SK-N-SH treated with all-trans-retinoic acid at 6 μM for 48 hours (cell line): Measurements from ENCODE around the gene BRIX1.
A peak's percentile ranks its signal among the peaks of the same experiment; 100 is the strongest.

Source experiments
- ATAC-seq: fragments of 200-7000 bp; cut with Tn5 transposase; 3 replicates; pipeline ENCODE4 v1.9.1; 2020; ENCODE audit warnings: mild to moderate bottlenecking, moderate library complexity
- ARNTL ChIP-seq: fragments of 450-650 bp; formaldehyde crosslinking; IDR thresholded peaks from 2 replicates; pipeline ENCODE4 v1.5.0; 2020; ENCODE audit warnings: low read depth, mild to moderate bottlenecking, moderate library complexity, borderline replicate concordance
- BACH2 ChIP-seq: fragments of 250-450 bp; sonication (Bioruptor Pico); IDR thresholded peaks from 2 replicates; pipeline ENCODE4 v1.9.0; 2021; ENCODE audit warnings: mild to moderate bottlenecking, borderline replicate concordance
- CSDC2 ChIP-seq: fragments of 250-450 bp; sonication (Bioruptor Pico); IDR thresholded peaks from 2 replicates; pipeline ENCODE4 v1.5.0; 2020; ENCODE audit warnings: mild to moderate bottlenecking, moderate library complexity
- ESRRG ChIP-seq: fragments of 250-450 bp; sonication (Bioruptor Pico); IDR thresholded peaks from 2 replicates; pipeline ENCODE4 v1.6.1; 2021; ENCODE audit warnings: mild to moderate bottlenecking
- GLIS3 ChIP-seq: fragments of 250-450 bp; sonication (Bioruptor Pico); IDR thresholded peaks from 2 replicates; pipeline ENCODE4 v1.5.0; 2020; ENCODE audit warnings: mild to moderate bottlenecking, moderate library complexity
- ISL1 ChIP-seq: fragments of 250-450 bp; sonication (Bioruptor Pico); IDR thresholded peaks from 2 replicates; pipeline ENCODE4 v2.1.2; 2022; ENCODE audit warnings: mild to moderate bottlenecking, moderate library complexity
- OSR1 ChIP-seq: fragments of 250-450 bp; sonication (Bioruptor Pico); IDR thresholded peaks from 2 replicates; pipeline ENCODE4 v1.8.0; 2022; ENCODE audit warnings: moderate library complexity, mild to moderate bottlenecking, inconsistent platforms
- PPARA ChIP-seq: fragments of 250-450 bp; sonication (Bioruptor Pico); IDR thresholded peaks from 2 replicates; pipeline ENCODE4 v1.5.0; 2020; ENCODE audit warnings: mild to moderate bottlenecking, borderline replicate concordance
- RARB ChIP-seq: fragments of 250-450 bp; sonication (Bioruptor Pico); IDR thresholded peaks from 2 replicates; pipeline ENCODE4 v1.8.0; 2021; ENCODE audit warnings: mild to moderate bottlenecking, moderate library complexity
- TCF4 ChIP-seq: fragments of 250-450 bp; sonication (Bioruptor Pico); IDR thresholded peaks from 2 replicates; pipeline ENCODE4 v1.8.0; 2021; ENCODE audit warnings: mild to moderate bottlenecking, moderate library complexity, borderline replicate concordance
- ZC3H10 ChIP-seq: fragments of 250-450 bp; sonication (Bioruptor Pico); IDR thresholded peaks from 2 replicates; pipeline ENCODE4 v1.5.1; 2021; ENCODE audit warnings: mild to moderate bottlenecking, moderate library complexity
- ZFP3 ChIP-seq: fragments of 250-450 bp; sonication (Bioruptor Pico); IDR thresholded peaks from 2 replicates; pipeline ENCODE4 v1.5.0; 2020; ENCODE audit warnings: mild to moderate bottlenecking, moderate library complexity
- ZFP30 ChIP-seq: fragments of 450-650 bp; formaldehyde crosslinking; IDR thresholded peaks from 2 replicates; pipeline ENCODE4 v1.5.0; 2022; ENCODE audit warnings: mild to moderate bottlenecking, moderate library complexity
- ZNF565 ChIP-seq: fragments of 450-650 bp; formaldehyde crosslinking; conservative IDR thresholded peaks from 2 replicates; pipeline ENCODE4 v1.5.0; 2020; ENCODE audit warnings: low read depth, mild to moderate bottlenecking, moderate library complexity
- ZNF70 ChIP-seq: fragments of 450-650 bp; formaldehyde crosslinking; IDR thresholded peaks from 2 replicates; pipeline ENCODE4 v1.5.0; 2020; ENCODE audit warnings: mild to moderate bottlenecking, moderate library complexity
- ZNF8 ChIP-seq: fragments of 450-650 bp; formaldehyde crosslinking; IDR thresholded peaks from 2 replicates; pipeline ENCODE4 v1.5.0; 2020; ENCODE audit warnings: mild to moderate bottlenecking, moderate library complexity
- TF ChIP-seq, protein P1 (sequence below): fragments of 250-450 bp; sonication (Bioruptor Pico); IDR thresholded peaks from 2 replicates; pipeline ENCODE4 v1.8.0; 2021; ENCODE audit warnings: low read depth, mild to moderate bottlenecking, moderate library complexity, borderline replicate concordance
- TF ChIP-seq, protein P2 (sequence below): fragments of 250-450 bp; sonication (Bioruptor Pico); IDR thresholded peaks from 2 replicates; pipeline ENCODE4 v1.5.1; 2020; ENCODE audit warnings: low read depth, mild to moderate bottlenecking, moderate library complexity
- TF ChIP-seq, protein P3 (sequence below): fragments of 250-450 bp; sonication (Bioruptor Pico); IDR thresholded peaks from 2 replicates; pipeline ENCODE4 v1.5.1; 2021; ENCODE audit warnings: mild to moderate bottlenecking, moderate library complexity
- TF ChIP-seq, protein P4 (sequence below): fragments of 250-450 bp; sonication (Bioruptor Pico); IDR thresholded peaks from 2 replicates; pipeline ENCODE4 v1.8.0; 2020; ENCODE audit warnings: mild to moderate bottlenecking, moderate library complexity, borderline replicate concordance
- TF ChIP-seq, protein P5 (sequence below): fragments of 250-450 bp; sonication (Bioruptor Pico); IDR thresholded peaks from 2 replicates; pipeline ENCODE4 v1.5.0; 2020; ENCODE audit warnings: mild to moderate bottlenecking, moderate library complexity

The BRIX1 gene

DNA sequence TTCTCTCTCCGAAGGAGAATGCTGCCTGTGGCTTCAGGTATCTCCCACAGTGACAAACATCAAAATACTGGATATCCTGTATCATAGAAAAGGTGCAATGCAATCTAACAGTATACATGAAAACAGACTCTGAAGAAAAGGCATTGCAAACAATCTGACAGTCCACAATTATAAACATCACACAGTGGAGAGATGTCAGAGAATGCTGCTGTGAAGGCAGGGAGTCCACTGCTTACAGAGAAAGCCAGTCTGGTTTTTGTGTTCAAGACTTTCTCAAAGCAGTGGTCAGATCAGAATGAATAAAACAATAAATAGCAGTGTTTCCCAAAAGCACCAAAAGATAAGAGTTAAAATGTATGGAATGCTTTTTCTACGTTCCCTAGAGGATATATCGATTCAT lies 47.9 kb upstream of the BRIX1 start:
- ATAC-seq = no peak
- TF ChIP-seq, protein P1, sequence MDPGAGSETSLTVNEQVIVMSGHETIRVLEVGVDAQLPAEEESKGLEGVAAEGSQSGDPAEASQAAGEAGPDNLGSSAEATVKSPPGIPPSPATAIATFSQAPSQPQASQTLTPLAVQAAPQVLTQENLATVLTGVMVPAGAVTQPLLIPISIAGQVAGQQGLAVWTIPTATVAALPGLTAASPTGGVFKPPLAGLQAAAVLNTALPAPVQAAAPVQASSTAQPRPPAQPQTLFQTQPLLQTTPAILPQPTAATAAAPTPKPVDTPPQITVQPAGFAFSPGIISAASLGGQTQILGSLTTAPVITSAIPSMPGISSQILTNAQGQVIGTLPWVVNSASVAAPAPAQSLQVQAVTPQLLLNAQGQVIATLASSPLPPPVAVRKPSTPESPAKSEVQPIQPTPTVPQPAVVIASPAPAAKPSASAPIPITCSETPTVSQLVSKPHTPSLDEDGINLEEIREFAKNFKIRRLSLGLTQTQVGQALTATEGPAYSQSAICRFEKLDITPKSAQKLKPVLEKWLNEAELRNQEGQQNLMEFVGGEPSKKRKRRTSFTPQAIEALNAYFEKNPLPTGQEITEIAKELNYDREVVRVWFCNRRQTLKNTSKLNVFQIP (CRISPR knock-in tag) = no peak
- no peak for TF ChIP-seq BACH2 (CRISPR knock-in tag)
- TF ChIP-seq ESRRG (CRISPR knock-in tag) = no peak
- no peak for TF ChIP-seq RARB (CRISPR knock-in tag)
- TF ChIP-seq ZC3H10 (CRISPR knock-in tag) = no peak
- no peak for TF ChIP-seq ISL1
- no peak for TF ChIP-seq ZNF565 (CRISPR knock-in tag)
- TF ChIP-seq CSDC2 = no peak
- TF ChIP-seq, protein P2, sequence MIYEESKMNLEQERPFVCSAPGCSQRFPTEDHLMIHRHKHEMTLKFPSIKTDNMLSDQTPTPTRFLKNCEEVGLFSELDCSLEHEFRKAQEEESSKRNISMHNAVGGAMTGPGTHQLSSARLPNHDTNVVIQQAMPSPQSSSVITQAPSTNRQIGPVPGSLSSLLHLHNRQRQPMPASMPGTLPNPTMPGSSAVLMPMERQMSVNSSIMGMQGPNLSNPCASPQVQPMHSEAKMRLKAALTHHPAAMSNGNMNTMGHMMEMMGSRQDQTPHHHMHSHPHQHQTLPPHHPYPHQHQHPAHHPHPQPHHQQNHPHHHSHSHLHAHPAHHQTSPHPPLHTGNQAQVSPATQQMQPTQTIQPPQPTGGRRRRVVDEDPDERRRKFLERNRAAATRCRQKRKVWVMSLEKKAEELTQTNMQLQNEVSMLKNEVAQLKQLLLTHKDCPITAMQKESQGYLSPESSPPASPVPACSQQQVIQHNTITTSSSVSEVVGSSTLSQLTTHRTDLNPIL (CRISPR knock-in tag) = no peak
- TF ChIP-seq ZFP3 (CRISPR knock-in tag) = no peak
- no peak for TF ChIP-seq ZFP30
- no peak for TF ChIP-seq PPARA (CRISPR knock-in tag)
- no peak for TF ChIP-seq ZNF8
- no peak for TF ChIP-seq ZNF70
- TF ChIP-seq, all 23 proteins: peak for 0

DNA sequence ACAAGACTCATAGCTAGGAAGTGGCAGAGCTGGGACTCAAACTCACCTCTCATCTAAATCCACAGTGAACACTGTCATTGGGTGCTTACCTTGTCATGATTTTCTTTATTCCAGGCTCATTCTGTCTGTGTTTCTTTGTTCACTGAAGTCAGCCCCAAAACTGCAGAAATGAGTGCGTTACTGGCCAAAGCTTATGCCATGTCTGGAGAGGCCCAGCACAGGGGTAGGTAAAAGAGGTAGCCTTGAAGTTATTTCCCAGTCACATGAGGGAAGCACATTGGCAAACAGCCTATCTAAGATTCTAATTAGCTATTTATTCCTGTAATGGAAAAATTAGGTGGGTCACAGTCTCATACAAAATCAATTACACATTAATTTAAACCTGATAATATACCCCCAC lies 46.7 kb upstream of the BRIX1 start:
- ATAC-seq = no peak
- no peak for TF ChIP-seq ZNF8
- no peak for TF ChIP-seq ZNF565 (CRISPR knock-in tag)
- TF ChIP-seq BACH2 (CRISPR knock-in tag) = no peak
- TF ChIP-seq, protein P3, sequence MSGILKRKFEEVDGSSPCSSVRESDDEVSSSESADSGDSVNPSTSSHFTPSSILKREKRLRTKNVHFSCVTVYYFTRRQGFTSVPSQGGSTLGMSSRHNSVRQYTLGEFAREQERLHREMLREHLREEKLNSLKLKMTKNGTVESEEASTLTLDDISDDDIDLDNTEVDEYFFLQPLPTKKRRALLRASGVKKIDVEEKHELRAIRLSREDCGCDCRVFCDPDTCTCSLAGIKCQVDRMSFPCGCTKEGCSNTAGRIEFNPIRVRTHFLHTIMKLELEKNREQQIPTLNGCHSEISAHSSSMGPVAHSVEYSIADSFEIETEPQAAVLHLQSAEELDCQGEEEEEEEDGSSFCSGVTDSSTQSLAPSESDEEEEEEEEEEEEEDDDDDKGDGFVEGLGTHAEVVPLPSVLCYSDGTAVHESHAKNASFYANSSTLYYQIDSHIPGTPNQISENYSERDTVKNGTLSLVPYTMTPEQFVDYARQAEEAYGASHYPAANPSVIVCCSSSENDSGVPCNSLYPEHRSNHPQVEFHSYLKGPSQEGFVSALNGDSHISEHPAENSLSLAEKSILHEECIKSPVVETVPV (CRISPR knock-in tag) = no peak
- TF ChIP-seq GLIS3 = no peak
- no peak for TF ChIP-seq ZFP3 (CRISPR knock-in tag)
- TF ChIP-seq ISL1 = no peak
- TF ChIP-seq, protein P2 (CRISPR knock-in tag) = no peak

DNA sequence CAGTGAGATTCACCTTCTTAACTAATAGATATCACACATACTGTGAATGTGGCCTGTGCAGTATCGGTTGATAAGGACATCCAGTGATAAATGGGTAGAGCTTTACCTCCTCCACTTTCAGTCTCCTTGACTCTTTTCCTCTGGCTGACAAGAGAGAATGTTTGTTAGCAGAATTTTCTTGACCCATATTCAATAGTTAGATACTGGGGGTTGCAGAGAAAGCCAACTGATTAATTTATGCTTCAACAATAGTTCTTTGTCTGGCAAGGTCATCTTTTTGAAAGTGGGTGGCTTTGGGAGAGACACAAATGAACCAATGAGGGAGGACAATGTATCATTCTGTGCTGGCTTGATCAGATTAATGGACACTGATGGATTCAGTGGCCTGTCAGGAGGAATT lies 46.3 kb upstream of the BRIX1 start:
- TF ChIP-seq ZFP30 = no peak
- TF ChIP-seq, protein P4, sequence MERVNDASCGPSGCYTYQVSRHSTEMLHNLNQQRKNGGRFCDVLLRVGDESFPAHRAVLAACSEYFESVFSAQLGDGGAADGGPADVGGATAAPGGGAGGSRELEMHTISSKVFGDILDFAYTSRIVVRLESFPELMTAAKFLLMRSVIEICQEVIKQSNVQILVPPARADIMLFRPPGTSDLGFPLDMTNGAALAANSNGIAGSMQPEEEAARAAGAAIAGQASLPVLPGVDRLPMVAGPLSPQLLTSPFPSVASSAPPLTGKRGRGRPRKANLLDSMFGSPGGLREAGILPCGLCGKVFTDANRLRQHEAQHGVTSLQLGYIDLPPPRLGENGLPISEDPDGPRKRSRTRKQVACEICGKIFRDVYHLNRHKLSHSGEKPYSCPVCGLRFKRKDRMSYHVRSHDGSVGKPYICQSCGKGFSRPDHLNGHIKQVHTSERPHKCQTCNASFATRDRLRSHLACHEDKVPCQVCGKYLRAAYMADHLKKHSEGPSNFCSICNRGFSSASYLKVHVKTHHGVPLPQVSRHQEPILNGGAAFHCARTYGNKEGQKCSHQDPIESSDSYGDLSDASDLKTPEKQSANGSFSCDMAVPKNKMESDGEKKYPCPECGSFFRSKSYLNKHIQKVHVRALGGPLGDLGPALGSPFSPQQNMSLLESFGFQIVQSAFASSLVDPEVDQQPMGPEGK (CRISPR knock-in tag) = no peak
- no peak for TF ChIP-seq ESRRG (CRISPR knock-in tag)
- TF ChIP-seq OSR1 (CRISPR knock-in tag) = no peak
- TF ChIP-seq ISL1 = no peak
- peak; percentile 14; the same call in 1 of the 2 replicates for TF ChIP-seq TCF4
- TF ChIP-seq ARNTL (CRISPR knock-in tag) = no peak
- TF ChIP-seq, all 23 proteins: peak for 1
- ATAC-seq = no peak

DNA sequence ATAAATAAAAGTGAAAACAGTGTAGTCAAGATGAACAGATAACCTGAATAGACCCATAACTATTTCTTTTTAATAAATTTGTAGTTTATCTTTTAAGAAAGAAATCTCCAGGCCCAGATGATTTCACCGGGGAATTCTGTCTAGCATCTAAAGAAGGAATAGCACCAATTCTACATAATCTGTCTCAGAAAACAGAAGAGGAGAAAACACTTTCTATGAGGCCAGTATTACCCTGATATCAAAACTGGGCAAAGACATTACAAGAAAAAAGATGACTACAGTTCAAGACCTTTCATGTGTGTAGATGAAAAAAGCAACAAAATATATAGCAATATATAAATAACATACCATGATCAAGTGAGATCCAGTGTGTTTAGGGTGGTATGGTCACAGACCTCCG lies 45.1 kb upstream of the BRIX1 start:
- ATAC-seq = no peak
- TF ChIP-seq ESRRG (CRISPR knock-in tag) (no peak), PPARA (CRISPR knock-in tag) (no peak), ZNF8 (no peak)
- TF ChIP-seq, protein P5, sequence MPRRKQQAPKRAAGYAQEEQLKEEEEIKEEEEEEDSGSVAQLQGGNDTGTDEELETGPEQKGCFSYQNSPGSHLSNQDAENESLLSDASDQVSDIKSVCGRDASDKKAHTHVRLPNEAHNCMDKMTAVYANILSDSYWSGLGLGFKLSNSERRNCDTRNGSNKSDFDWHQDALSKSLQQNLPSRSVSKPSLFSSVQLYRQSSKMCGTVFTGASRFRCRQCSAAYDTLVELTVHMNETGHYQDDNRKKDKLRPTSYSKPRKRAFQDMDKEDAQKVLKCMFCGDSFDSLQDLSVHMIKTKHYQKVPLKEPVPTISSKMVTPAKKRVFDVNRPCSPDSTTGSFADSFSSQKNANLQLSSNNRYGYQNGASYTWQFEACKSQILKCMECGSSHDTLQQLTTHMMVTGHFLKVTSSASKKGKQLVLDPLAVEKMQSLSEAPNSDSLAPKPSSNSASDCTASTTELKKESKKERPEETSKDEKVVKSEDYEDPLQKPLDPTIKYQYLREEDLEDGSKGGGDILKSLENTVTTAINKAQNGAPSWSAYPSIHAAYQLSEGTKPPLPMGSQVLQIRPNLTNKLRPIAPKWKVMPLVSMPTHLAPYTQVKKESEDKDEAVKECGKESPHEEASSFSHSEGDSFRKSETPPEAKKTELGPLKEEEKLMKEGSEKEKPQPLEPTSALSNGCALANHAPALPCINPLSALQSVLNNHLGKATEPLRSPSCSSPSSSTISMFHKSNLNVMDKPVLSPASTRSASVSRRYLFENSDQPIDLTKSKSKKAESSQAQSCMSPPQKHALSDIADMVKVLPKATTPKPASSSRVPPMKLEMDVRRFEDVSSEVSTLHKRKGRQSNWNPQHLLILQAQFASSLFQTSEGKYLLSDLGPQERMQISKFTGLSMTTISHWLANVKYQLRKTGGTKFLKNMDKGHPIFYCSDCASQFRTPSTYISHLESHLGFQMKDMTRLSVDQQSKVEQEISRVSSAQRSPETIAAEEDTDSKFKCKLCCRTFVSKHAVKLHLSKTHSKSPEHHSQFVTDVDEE (CRISPR knock-in tag) = no peak
